ENCODE results near the gene SNN.

SNN gene

GRCh38 chr16:11666103-11667055 is 1.9 kb upstream of the SNN start:
- Histone ChIP-seq H3F3A (ENCODE audit: low read depth) (no peaks in the 10 kb centered on the region), H3K27me3 (ENCODE audit: insufficient read depth, low read length, poor library complexity, severe bottlenecking) (no peaks in the 10 kb centered on the region), H3K9me2 (replicated peaks; ENCODE audit: low read depth, low read length) (no peaks in the 10 kb centered on the region), H3K36me3 (ENCODE audit: insufficient read depth, low read length) (no peaks in the 10 kb centered on the region), H3K4me1 (ENCODE audit: insufficient read depth, low read length, poor library complexity, severe bottlenecking) (peaks cover 20% of the 10 kb centered on the region), H3K9me3 (ENCODE audit: insufficient read depth, low read depth, low read length) (no peaks in the 10 kb centered on the region), H3K4me2 (ENCODE audit: low read depth, low read length, poor library complexity, severe bottlenecking) (no peak overlapping the region), H2AFZ (ENCODE audit: low read length) (no peak overlapping the region), H4K20me1 (ENCODE audit: insufficient read depth, low read length, poor library complexity, severe bottlenecking) (no peaks in the 10 kb centered on the region), H3K79me2 (ENCODE audit: insufficient read depth, low read length) (peaks cover 21% of the 10 kb centered on the region; the same call in 1 of the 2 replicates), H3K4me3 (ENCODE audit: low read length, poor library complexity, severe bottlenecking) (no peak overlapping the region), H3K9ac (ENCODE audit: low read depth, low read length, poor library complexity, severe bottlenecking) (no peak overlapping the region)
- TF ChIP-seq CTCF (conservative IDR thresholded peaks at IDR 0.05; ENCODE audit: low read length) (no peak), EZH2phosphoT487 (IDR thresholded peaks at IDR 0.05; ENCODE audit: borderline replicate concordance) (no peak)

- no peak overlapping the region for H2AFZ ChIP-seq (ENCODE audit: low read length)
- no peak overlapping the region for H3K9ac ChIP-seq (ENCODE audit: low read depth, low read length, poor library complexity, severe bottlenecking)
- no peaks in the 10 kb centered on the region for H3K9me3 ChIP-seq (ENCODE audit: insufficient read depth, low read depth, low read length)
- H3K36me3 ChIP-seq (ENCODE audit: insufficient read depth, low read length), result no peaks in the 10 kb centered on the region
- H3K27me3 ChIP-seq (ENCODE audit: insufficient read depth, low read length, poor library complexity, severe bottlenecking), result no peaks in the 10 kb centered on the region
- H3K4me3 ChIP-seq (ENCODE audit: low read length, poor library complexity, severe bottlenecking), result no peak overlapping the region
- no peak for TF ChIP-seq CTCF (conservative IDR thresholded peaks at IDR 0.05; ENCODE audit: low read length)
- TF ChIP-seq EZH2phosphoT487 (IDR thresholded peaks at IDR 0.05; ENCODE audit: borderline replicate concordance), result no peak
- no peaks in the 10 kb centered on the region for H3F3A ChIP-seq (ENCODE audit: low read depth)
- H3K79me2 ChIP-seq (ENCODE audit: insufficient read depth, low read length), result peaks cover 28% of the 10 kb centered on the region; the same call in 1 of the 2 replicates
- H3K4me1 ChIP-seq (ENCODE audit: insufficient read depth, low read length, poor library complexity, severe bottlenecking), result peaks cover 26% of the 10 kb centered on the region
- no peaks in the 10 kb centered on the region for H4K20me1 ChIP-seq (ENCODE audit: insufficient read depth, low read length, poor library complexity, severe bottlenecking)
- no peaks in the 10 kb centered on the region for H3K9me2 ChIP-seq (replicated peaks; ENCODE audit: low read depth, low read length)
- peak overlapping the region; percentile 57 for H3K4me2 ChIP-seq (ENCODE audit: low read depth, low read length, poor library complexity, severe bottlenecking)
Observed at GRCh38 chr16:11667221-11667823, 933 bp upstream of the SNN start.

GRCh38 chr16:11668623-11669379 is 546 bp downstream of the SNN start:
- TF ChIP-seq EZH2phosphoT487 (IDR thresholded peaks at IDR 0.05; ENCODE audit: borderline replicate concordance) (no peak), CTCF (conservative IDR thresholded peaks at IDR 0.05; ENCODE audit: low read length) (no peak)
- H3F3A ChIP-seq (ENCODE audit: low read depth), result no peaks in the 10 kb centered on the region
- H2AFZ ChIP-seq (ENCODE audit: low read length), result no peak overlapping the region
- H3K27me3 ChIP-seq (ENCODE audit: insufficient read depth, low read length, poor library complexity, severe bottlenecking), result no peaks in the 10 kb centered on the region
- H3K9me2 ChIP-seq (replicated peaks; ENCODE audit: low read depth, low read length), result no peaks in the 10 kb centered on the region
- H4K20me1 ChIP-seq (ENCODE audit: insufficient read depth, low read length, poor library complexity, severe bottlenecking), result no peaks in the 10 kb centered on the region
- H3K79me2 ChIP-seq (ENCODE audit: insufficient read depth, low read length), result peaks cover 28% of the 10 kb centered on the region; the same call in 1 of the 2 replicates
- H3K4me2 ChIP-seq (ENCODE audit: low read depth, low read length, poor library complexity, severe bottlenecking), result peak overlapping the region; percentile 59
- peaks cover 34% of the 10 kb centered on the region for H3K4me1 ChIP-seq (ENCODE audit: insufficient read depth, low read length, poor library complexity, severe bottlenecking)
- peak overlapping the region; percentile 63 for H3K9ac ChIP-seq (ENCODE audit: low read depth, low read length, poor library complexity, severe bottlenecking)
- peak overlapping the region; percentile 71 for H3K4me3 ChIP-seq (ENCODE audit: low read length, poor library complexity, severe bottlenecking)
- H3K36me3 ChIP-seq (ENCODE audit: insufficient read depth, low read length), result no peaks in the 10 kb centered on the region
- H3K9me3 ChIP-seq (ENCODE audit: insufficient read depth, low read depth, low read length), result no peaks in the 10 kb centered on the region
